GM12872 (cell line): ENCODE measurements around the gene MMP17.

Experiments used
- TF ChIP-seq, protein P1 (sequence below): IDR thresholded peaks from 3 replicates; pipeline ENCODE4 v1.5.1; 2011; ENCODE audit warnings: low read depth, mild to moderate bottlenecking, low read length, moderate library complexity; ENCODE audit not compliant: insufficient read depth

The MMP17 gene

DNA sequence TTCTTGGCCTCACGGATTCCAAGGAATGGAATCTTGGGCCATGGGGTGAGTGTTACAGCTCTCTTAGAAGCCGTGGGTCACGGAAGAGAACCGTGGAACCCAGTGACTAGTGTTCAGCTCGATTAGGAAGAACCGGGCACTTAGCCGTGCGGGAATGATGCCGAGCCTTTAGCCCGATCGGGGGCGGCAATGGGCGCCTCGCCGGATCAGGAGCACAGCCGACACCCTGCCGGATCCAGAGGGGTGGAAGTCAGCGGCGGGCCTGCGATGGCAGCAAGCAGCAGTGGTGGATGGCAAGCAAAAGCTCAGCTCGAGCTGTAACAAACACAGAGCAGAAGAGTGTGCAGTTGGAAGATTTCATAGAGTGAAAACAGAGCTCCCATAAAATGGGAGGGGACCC lies 45.1 kb downstream of the MMP17 start:
- TF ChIP-seq, protein P1, sequence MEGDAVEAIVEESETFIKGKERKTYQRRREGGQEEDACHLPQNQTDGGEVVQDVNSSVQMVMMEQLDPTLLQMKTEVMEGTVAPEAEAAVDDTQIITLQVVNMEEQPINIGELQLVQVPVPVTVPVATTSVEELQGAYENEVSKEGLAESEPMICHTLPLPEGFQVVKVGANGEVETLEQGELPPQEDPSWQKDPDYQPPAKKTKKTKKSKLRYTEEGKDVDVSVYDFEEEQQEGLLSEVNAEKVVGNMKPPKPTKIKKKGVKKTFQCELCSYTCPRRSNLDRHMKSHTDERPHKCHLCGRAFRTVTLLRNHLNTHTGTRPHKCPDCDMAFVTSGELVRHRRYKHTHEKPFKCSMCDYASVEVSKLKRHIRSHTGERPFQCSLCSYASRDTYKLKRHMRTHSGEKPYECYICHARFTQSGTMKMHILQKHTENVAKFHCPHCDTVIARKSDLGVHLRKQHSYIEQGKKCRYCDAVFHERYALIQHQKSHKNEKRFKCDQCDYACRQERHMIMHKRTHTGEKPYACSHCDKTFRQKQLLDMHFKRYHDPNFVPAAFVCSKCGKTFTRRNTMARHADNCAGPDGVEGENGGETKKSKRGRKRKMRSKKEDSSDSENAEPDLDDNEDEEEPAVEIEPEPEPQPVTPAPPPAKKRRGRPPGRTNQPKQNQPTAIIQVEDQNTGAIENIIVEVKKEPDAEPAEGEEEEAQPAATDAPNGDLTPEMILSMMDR: no peak

DNA sequence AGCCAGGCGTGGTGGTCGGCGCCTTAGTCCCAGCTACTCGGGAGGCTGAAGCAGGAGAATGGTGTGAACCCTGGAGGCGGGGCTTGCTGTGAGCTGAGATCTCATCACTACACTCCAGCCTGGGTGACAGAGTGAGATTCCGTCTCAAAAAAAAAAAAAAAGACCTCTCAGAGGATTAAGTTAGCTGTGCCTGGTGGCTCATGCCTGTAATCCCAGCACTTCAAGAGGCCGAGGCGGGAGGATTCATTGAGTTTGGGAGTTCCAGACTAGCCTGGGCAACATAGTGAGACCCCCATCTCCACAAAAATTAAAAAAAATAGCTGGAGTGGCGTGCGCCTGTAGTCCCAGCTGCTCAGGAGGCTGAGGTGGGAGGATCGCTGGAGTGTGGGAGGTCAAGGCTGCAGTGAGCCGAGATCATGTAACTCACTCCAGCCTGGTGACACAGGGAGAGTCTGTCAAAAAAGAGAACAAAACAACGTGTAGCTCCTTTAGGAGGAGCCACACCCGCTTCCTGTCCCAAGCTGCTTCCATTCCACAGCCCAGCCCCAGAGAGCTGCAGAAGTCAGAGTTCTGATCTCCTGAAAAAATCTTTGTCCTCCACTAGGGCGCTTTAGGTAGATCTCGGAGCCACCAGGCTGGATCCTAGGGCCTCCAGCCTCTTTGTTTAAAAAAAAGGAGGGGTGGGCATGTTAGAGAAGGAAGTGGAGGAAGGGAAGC lies 54.8 kb downstream of the MMP17 start:
- TF ChIP-seq, protein P1: no peak

DNA sequence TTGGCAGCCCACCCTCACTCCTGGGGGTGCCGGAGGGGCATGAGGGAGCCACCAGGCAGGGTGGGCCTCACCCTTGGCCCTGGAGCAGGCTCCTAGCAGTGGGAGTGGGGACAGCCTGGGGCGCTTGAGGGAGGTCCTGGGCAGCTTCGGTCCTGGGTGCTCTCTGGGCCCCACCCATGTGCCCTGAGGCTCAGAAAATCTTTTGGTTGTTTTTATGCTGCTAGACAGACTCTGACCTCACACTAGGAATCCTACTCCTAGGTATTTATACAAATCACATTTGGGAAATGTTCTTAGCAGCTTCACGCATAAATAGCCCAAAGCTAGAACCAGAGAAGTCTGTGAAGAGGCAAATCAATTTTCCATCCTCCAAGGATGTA lies 55.3 kb downstream of the MMP17 start:
- TF ChIP-seq, protein P1: no peak

DNA sequence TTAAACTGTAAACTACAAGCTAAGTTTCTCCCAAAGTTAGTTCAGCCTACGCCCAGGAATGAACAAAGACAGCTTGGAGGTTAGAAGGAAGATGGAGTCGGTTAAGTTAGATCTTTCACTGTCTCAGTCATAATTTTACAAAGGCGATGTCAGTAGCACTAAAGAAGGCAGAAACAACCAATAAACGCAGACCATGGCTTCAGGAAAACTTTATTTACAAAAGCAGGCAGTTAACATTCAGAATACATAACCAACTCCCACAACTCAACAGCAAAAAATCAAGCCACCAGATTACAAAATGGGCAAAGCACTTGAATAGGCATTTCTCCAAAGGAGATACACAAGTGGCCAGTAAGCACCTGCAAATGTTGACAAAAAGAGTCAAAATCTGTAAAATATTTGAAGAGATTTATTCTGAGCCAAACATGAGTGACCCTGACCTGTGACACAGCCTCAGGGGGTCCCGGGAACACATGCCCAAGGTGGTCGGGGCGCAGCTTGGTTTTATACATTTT lies 57.4 kb downstream of the MMP17 start:
- TF ChIP-seq, protein P1: no peak

DNA sequence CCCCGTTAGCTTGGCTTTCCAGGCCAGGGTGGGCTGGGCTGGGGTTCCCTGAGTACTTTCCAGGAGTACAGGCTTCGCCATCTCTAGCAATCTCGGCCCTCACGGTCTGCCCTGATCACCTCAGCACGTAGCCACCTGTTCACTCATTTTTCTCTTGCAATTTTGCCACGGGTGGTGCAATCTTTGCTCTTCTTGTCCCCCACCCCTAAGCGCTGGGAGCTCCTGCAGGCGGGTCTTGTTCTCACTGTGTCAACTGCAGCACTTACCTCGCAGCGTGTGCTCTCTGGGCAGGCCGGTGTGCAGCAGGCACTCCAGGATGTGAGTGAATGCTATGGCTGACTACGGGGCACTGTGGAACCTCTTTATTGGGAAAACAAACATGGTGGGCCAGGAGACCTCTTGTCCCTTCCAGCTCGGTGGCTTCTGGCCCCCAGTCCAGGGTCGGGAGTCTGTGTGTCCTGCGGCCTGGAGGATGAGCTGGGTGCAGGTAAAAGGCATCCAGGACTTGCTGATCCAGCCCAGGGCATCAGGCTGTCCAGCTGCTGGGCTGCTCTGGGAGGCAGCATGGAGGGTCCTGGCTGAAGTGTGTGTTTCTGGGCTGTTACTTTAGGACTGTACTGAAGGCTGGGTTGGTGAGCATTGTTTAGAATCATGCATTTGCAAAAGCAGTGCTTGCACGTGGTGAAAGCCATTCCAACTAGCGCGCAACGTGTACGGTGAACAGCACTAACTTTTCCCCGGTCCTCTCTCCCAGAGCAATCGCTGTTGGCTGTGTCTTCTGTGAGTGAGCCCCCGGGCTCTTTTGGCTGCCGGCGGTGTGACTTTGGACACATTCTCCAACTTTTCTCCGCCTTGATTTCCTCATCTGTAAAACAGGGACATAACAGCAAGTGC lies 64.8 kb downstream of the MMP17 start:
- TF ChIP-seq, protein P1: no peak

DNA sequence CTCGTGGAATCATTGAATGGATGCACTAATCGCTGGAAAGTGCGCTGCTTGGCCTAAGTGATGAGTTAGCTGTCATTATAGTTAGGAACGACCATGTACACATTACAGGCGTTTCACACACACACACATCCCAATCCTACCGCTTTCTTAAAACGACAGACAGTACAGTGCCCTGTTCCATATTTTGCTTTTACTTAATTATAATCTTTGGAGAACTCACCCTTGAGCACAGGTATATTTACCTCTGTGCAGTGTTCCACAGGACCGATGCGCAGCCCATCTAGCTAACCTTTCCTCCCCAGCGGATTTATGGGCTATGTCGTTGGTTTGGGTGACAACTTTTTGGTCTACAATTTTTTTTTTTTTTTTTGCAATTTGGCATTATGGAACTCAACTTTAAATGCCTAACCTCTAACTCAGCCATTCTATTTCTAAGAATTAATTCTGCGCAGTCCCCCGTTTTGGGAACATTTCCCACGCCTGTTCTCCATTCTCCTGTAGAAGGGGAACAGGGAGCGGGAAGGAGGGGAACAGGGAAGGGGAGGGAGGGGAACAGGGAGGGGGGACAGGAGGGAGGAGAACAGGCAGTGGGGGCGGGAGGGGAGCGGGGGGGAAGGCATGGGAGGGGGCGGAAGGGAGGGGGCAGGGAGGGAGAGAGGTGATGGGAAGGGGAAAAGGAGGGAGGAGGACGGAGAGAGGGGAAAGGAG lies 65.6 kb downstream of the MMP17 start:
- TF ChIP-seq, protein P1: no peak
